Inferior parietal cortex (tissue), 1 donor: ENCODE measurements around the gene MAEA.
"Not testable (repeated sequence)": the region's sequence is repeated elsewhere in the genome, so short reads cannot be mapped to it uniquely, and the experiment has no call there.

ENCODE experiments used
- DNase-seq: peaks from one replicate; pipeline ENCODE4 v3.0.0-alpha.2; 2016; ENCODE audit errors: extremely low spot score

MAEA gene

GRCh38 chr4:1277667-1278665, 11.7 kb upstream of the MAEA start:
- no peak for DNase-seq

- no peak for DNase-seq
These were observed 10.4 kb upstream of the MAEA start for GRCh38 chr4:1279253-1279652.

- DNase-seq = no peak
These were observed 6.0 kb upstream of the MAEA start for GRCh38 chr4:1283711-1284110.

GRCh38 chr4:1285151-1285789, 4.4 kb upstream of the MAEA start:
- DNase-seq = no peak

- no peak for DNase-seq
These were observed 3.7 kb upstream of the MAEA start for GRCh38 chr4:1285790-1286553.

GRCh38 chr4:1288786-1289185, 905 bp upstream of the MAEA start:
- DNase-seq = no peak

GRCh38 chr4:1290165-1290977, 680 bp downstream of the MAEA start:
- DNase-seq = no peak

- no peak for DNase-seq
These were observed 1.4 kb downstream of the MAEA start for GRCh38 chr4:1291091-1291490.

GRCh38 chr4:1291996-1292702, 2.5 kb downstream of the MAEA start:
- DNase-seq = no peak

- not testable (repeated sequence) for DNase-seq
These were observed 3.0 kb downstream of the MAEA start for GRCh38 chr4:1292703-1293011.

- DNase-seq = no peak
These were observed 3.8 kb downstream of the MAEA start for GRCh38 chr4:1293531-1293941.

GRCh38 chr4:1293991-1294390, 4.3 kb downstream of the MAEA start:
- no peak for DNase-seq

- no peak for DNase-seq
These were observed 4.7 kb downstream of the MAEA start for GRCh38 chr4:1294424-1294823.

- no peak for DNase-seq
These were observed 5.2 kb downstream of the MAEA start for GRCh38 chr4:1294891-1295290.

GRCh38 chr4:1295405-1296055, 5.8 kb downstream of the MAEA start:
- DNase-seq = no peak

- DNase-seq = no peak
These were observed 6.8 kb downstream of the MAEA start for GRCh38 chr4:1296324-1297022.

- DNase-seq = no peak
These were observed 7.3 kb downstream of the MAEA start for GRCh38 chr4:1297023-1297395.

- no peak for DNase-seq
These were observed 8.0 kb downstream of the MAEA start for GRCh38 chr4:1297456-1298325.

- no peak for DNase-seq
These were observed 8.8 kb downstream of the MAEA start for GRCh38 chr4:1298461-1298860.
